GM18870 (cell line): ENCODE results near the gene LAMB4.

ENCODE experiments used
- ATAC-seq: cut with Tn5 transposase; IDR thresholded peaks from one replicate; pipeline ENCODE4 v1.9.1; 2021; ENCODE audit warnings: moderate library complexity; ENCODE audit not compliant: unreplicated experiment

Gene LAMB4

DNA sequence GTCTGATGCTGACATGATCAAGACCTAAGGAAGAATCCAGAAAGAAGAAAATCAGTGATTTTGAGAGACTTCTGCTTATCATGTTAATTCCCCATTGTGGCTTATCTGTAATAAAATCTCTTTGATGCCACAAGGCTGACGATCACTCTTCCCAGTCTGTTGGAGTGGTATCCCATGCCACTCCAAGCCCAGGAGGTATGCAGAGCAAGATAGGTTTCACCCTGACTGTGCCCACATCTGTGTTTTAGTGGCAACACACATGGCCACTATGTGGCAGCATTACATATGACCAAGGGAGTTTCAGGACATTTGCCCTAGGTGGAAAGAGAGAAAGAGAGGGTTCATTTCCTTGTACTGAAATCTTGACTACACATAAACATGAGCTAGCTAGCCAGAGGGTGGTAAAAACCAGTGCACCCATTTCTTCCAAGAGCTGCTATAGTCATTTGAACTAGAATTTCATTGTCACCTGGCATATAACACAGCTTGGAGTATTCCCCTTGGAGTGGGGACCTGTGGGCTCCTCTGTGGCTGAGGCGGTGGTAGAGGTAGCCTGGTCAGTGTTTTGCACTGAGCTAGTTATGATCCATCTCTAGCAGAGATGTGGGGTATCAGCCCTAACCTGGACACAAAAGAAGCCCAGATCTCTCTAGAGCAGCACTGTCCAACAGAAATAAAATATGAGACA is 20.8 kb downstream of the LAMB4 start:
- ATAC-seq, result no peak

DNA sequence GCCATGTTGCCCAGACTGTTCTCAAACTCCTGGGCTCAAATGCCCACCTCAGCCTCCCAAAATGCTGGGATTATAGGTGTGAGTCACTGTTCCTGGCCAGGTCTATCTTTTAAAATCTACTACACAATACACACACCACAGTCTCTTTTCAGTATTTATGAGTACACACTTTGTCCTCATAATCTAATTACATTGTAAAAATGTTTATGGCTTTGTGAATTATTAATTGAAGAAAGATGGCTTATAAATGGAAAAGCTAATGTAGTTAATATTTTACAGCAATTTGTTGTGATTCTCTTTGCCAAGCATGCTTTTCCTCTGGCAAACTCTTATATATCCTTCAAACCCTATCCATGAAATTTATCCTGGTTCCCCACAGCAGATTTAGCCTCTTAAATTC is 22.0 kb downstream of the LAMB4 start:
- no peak for ATAC-seq

- no peak for ATAC-seq
Observed at GRCh38 chr7:108104324-108104723, 25.8 kb downstream of the LAMB4 start.

DNA sequence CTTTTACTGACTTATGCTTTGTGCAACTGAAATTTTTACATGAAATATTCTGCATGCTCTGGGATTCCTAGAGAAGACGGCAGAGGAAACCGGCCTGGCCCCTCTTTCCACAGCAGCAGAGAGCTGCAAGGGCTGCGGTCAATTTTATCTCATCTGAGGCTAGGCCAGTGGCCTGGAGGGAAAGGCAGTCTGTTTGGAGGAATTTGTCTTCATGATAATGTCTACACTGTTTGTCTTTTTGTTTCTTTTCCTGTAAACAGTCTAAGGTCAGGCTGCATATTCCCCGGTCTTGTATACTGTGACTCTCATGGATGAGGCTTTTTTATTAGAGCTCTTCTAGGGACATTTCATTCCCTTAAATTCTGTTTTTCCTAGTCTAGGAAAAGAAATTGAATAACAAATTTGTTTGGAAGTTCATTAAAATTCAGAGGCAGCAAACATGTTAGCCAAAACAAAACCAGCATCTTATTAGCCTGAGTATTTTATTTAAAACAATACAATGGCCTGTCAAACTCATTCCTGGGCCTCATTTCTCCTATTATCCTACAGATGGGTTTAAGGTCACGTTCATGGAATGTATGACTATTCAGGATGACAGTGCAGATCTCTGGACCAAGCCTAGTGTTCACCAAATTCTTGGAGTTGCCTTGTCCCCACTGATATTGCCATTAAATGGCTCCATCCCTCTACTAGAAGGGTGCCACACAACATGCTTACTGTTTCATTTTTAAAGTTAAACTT is 26.4 kb downstream of the LAMB4 start:
- no peak for ATAC-seq

DNA sequence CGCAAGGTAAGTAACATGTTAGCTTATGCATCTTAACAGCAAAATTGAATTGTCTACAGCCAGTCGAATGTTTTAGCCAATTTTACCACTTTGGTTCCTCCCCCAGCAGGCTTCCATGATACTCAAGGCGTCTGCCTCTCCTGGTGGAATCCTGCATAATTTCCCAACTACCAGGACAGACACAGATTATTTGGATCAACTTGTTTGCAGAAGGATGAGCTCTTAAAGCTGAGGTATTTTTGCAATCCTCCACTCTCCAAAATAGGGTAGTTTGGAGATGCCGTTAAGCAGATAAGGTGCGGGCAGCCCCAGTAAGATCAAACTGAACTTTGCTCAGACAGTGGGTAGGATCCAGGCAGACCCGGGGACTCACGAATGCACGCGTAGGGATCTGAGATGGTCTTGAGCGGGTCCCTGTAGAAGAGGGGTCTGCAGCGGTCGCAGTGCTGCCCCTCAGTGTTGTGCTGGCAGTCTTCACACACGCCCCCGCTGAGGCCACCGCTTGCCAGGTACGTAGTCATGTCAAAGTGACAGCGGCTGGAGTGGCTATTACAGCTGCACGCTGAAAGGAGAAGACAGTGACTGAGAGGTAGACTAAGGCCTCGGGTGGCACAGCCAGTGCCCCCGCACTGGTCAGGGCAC is 27.4 kb downstream of the LAMB4 start:
- ATAC-seq, result no peak

- ATAC-seq, result no peak
Observed at GRCh38 chr7:108101759-108102158, 28.4 kb downstream of the LAMB4 start.

DNA sequence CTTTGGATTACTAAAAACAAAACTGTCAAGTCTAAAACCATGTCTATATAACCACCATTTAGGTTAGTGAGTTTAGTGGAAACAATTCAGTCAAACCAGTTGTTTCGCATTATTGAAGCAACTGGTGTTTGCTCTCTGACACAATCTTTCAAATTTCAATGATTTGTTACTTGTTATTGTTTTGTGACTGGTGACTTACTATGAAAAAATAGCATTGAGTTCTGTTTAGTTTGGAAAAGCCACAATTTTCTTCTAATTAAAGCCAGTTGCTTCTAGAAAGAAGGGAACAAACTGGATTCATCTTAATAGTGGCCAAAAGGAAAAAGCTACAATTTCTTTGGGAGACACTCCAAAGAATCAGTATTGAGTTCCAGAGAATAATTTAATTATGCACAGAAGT is 30.4 kb downstream of the LAMB4 start:
- no peak for ATAC-seq

DNA sequence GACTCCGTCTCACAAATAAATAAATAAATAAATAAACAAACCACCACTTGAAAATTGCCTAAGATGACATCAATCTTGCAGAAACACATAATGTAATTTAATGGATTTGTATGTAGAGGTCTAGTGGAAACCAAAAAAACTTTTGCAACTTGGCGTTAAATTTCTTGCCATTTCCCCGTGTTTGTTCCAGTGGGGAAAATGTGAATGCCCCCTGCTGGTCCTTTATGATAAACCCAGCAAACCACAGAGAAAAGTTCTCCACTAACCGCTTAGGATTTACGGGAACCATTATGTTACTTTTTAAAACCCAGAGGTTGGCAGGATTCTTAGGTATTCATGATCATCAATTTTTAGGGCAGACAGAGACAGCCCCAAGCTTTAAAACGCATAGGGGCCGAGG is 32.5 kb downstream of the LAMB4 start:
- ATAC-seq, result no peak

DNA sequence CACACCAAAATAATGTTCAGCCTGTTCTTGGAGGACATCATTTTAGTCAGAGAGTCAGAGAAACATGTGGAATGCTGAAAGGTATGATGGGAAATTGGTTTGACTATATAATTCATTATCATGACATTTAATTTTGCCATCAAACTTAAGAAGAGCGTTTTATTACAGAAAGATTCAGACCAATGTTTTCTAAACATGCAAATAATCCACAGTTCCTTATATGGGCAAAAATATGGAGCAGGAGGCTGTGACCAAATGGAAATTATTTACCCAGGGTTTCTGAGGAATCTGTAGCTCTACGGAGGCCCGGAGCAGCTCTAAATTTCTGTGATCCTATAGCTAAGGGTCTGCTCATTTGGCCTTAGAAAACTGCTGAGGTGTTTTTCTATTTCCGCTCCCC is 33.2 kb downstream of the LAMB4 start:
- ATAC-seq, result no peak

GRCh38 chr7:108094933-108095710 is 35.0 kb downstream of the LAMB4 start:
- no peak for ATAC-seq

- ATAC-seq, result no peak
Observed at GRCh38 chr7:108094346-108094745, 35.8 kb downstream of the LAMB4 start.

DNA sequence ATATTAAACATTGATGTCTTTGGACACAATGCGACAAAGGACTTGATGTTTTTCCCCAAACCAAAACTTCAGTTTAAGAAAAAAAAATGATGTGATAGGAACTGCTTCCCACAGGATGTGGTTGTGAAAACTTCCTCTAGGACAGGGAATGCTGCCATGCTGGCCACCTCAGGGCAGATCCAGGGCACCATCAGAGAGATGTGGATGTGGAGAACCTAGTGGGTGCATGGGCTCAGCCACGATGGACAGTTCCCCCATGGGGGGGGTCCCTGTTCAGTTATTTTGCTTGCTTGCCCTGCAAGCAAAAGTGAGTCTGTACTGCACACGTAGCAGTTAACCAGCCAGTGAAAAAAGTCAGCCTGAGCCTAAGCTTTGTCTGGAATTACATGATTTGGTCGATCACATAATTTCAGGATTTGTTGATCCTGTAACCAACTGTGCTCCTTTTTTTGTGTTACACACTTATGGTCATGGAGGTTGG is 36.3 kb downstream of the LAMB4 start:
- no peak for ATAC-seq

DNA sequence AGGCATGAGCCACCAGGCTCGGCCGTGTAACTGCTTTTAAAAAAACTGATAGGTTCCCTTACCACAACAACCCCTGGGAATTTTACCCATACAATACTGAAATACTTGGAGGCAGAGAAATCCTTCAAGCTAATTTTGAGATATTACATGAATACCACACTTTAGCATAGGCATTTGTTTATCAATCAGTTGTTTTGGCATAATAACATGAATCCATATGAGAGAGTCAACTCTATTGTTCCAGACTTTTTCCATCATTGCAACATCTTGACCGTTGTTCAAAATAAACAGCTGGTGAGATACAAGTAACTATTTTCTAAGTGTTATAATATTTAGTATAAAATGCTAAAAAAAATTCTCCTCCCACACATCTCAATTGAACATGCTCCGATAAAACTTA is 36.8 kb downstream of the LAMB4 start:
- ATAC-seq, result no peak

DNA sequence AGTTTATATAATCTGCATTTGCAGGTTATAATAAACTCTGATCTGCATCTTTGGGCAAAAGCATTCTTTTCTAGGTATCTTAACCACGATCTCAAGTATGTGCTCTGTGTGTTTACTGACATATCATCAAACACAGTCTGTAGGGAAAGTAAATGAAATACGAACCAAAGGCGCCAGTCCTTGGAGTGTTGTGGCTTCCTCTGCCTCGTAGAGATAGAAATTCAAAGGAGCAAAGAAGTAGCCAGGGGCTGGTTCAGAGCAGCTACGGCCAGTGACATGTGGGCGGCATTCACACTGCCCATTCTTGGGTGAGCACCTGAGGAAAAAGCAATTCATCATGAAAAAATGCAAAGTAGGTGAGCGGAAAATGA is 38.7 kb downstream of the LAMB4 start:
- ATAC-seq, result no peak

DNA sequence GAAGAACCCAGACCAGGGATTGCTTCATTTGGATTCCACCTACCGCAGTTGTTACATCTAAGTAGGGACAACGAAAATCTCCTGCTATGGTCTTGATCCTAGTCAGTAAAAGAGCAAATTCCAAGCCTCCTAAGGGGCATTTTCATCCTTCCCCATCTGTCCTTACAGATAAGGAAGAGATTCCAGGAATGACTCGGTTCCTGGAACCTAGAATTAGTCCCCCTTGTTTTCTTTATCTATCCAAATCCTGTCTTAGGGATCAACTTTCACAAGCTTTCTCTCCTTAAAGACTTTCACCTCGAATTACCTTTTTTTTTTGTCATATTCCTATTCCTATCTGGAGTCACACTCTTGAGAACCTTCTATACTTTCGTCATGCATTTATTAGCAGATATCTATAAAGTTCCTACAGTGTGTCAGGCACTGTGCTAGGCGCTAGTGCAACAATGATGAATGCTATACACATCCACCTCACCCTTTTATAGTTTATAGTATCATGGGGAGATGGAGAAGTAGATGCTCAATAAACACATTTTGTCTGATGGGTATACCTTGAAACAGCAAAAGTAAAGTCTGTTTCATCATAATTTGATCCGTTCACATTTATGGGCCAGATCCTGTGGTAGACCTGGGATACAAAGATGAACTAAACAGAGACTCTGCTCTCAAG is 39.2 kb downstream of the LAMB4 start:
- no peak for ATAC-seq

- no peak for ATAC-seq
Observed at GRCh38 chr7:108089381-108089780, 40.8 kb downstream of the LAMB4 start.

- ATAC-seq, result no peak
Observed at GRCh38 chr7:108088729-108089128, 41.4 kb downstream of the LAMB4 start.

- ATAC-seq, result no peak
Observed at GRCh38 chr7:108087778-108088177, 42.4 kb downstream of the LAMB4 start.

DNA sequence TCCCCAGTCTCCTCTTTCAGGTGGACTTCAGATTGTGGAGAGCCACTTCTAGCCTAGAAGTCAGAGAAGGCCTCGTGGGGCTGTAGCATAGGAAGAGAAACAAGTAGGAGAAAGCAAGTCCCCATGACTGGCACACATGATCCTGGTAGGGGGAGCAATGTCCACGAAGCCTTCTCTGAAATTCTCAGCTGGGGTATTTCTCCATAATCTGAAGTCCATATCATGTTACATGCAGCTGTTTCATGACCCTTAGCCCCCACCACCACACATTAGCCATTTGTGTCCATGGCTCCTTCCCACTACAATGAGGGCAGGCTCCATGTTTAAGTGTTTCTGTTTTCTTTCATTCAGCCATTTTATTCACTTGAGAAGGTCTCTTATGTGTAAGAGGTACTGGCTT is 43.2 kb downstream of the LAMB4 start:
- ATAC-seq, result no peak

GRCh38 chr7:108086546-108086945 is 43.6 kb downstream of the LAMB4 start:
- no peak for ATAC-seq

DNA sequence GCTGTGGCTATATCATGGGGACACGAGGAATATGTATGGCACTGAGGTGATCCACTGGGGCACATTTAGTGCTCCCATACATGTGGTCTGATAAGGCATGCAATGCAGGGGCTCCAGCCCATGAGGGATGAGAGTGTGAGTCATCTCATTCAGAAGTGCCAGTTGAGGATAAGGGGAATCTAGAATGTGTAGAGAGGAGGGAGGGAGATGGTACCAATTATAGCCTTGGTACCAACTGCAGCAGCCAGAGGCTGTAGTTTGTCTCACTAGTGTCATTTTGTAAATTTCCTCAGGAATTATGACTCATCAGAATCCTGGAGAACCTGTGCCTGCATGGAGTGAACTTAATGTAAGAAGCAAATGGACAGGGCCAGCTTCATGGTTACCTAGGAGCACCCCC is 46.2 kb downstream of the LAMB4 start:
- no peak for ATAC-seq
